ENCODE measurements around the gene FRMPD1. TPM values are rescaled to one million over a fixed set of nuclear protein-coding genes. Genes with fewer than 3 reads are reported as not detected.

Gene FRMPD1
- total RNA-seq, 4 donors from 2014 or later, result 0.04 to 0.18 TPM; not detected in 2

DNA sequence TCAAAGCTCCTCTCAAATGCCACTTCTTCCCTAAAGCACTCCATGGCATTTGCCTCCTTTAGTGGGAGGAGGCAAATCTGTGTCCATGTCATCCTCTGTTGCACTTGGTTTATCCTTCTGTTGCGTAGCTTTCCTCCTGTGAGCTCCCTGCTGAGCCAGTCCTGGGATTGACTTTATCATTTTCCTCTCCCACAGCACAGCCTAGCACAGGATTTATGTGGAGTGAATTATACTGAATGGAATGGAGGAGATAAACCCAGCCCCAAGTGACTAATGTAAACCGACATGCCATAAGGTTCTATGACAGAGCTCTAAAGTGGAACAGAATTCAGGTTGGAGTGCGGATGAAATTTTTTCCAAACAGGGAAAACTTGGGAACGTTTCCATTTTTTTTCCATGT lies 31.9 kb upstream of the FRMPD1 start:
- no peak overlapping the region for H3K27ac ChIP-seq
- no peaks in the 10 kb centered on the region for H3K36me3 ChIP-seq
- no peak overlapping the region for H3K4me3 ChIP-seq
- DNase-seq, result no peak
- no peaks in the 10 kb centered on the region for H3K27me3 ChIP-seq
- no peaks in the 10 kb centered on the region for H3K9me3 ChIP-seq
- TF ChIP-seq, protein P1, sequence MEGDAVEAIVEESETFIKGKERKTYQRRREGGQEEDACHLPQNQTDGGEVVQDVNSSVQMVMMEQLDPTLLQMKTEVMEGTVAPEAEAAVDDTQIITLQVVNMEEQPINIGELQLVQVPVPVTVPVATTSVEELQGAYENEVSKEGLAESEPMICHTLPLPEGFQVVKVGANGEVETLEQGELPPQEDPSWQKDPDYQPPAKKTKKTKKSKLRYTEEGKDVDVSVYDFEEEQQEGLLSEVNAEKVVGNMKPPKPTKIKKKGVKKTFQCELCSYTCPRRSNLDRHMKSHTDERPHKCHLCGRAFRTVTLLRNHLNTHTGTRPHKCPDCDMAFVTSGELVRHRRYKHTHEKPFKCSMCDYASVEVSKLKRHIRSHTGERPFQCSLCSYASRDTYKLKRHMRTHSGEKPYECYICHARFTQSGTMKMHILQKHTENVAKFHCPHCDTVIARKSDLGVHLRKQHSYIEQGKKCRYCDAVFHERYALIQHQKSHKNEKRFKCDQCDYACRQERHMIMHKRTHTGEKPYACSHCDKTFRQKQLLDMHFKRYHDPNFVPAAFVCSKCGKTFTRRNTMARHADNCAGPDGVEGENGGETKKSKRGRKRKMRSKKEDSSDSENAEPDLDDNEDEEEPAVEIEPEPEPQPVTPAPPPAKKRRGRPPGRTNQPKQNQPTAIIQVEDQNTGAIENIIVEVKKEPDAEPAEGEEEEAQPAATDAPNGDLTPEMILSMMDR (IDR thresholded peaks at IDR 0.05), result no peak
- no peak for TF ChIP-seq POLR2A (IDR thresholded peaks at IDR 0.05)
- WGBS, 2 donors, result 86 to 91% methylated on average over 4 of the region's 4 CpGs
- intact Hi-C loops (cut with DNase I), result no loop called here
- no peaks in the 10 kb centered on the region for H3K4me1 ChIP-seq

- H3K27ac ChIP-seq, result no peak overlapping the region
- DNase-seq, result no peak
- WGBS, 2 donors, result 83 to 86% methylated on average over 1 to 3 of the region's 3 CpGs
- no peak for TF ChIP-seq POLR2A (IDR thresholded peaks at IDR 0.05)
- TF ChIP-seq, protein P1 (IDR thresholded peaks at IDR 0.05), result no peak
- no peak overlapping the region for H3K4me3 ChIP-seq
- no peaks in the 10 kb centered on the region for H3K36me3 ChIP-seq
- H3K9me3 ChIP-seq, result no peaks in the 10 kb centered on the region
- no peaks in the 10 kb centered on the region for H3K4me1 ChIP-seq
- no peaks in the 10 kb centered on the region for H3K27me3 ChIP-seq
- intact Hi-C loops (cut with DNase I), result no loop called here
These were observed 30.9 kb upstream of the FRMPD1 start for GRCh38 chr9:37619806-37620205.

GRCh38 chr9:37620396-37620795 lies 30.4 kb upstream of the FRMPD1 start:
- DNase-seq, result no peak
- no peaks in the 10 kb centered on the region for H3K27me3 ChIP-seq
- H3K27ac ChIP-seq, result no peak overlapping the region
- no peaks in the 10 kb centered on the region for H3K36me3 ChIP-seq
- no peak for TF ChIP-seq POLR2A (IDR thresholded peaks at IDR 0.05)
- TF ChIP-seq, protein P1 (IDR thresholded peaks at IDR 0.05), result no peak
- no peaks in the 10 kb centered on the region for H3K9me3 ChIP-seq
- H3K4me1 ChIP-seq, result no peaks in the 10 kb centered on the region
- 82 to 83% methylated on average over 1 of the region's 1 CpG for WGBS, 2 donors
- no peak overlapping the region for H3K4me3 ChIP-seq
- intact Hi-C loops (cut with DNase I), result no loop called here

DNA sequence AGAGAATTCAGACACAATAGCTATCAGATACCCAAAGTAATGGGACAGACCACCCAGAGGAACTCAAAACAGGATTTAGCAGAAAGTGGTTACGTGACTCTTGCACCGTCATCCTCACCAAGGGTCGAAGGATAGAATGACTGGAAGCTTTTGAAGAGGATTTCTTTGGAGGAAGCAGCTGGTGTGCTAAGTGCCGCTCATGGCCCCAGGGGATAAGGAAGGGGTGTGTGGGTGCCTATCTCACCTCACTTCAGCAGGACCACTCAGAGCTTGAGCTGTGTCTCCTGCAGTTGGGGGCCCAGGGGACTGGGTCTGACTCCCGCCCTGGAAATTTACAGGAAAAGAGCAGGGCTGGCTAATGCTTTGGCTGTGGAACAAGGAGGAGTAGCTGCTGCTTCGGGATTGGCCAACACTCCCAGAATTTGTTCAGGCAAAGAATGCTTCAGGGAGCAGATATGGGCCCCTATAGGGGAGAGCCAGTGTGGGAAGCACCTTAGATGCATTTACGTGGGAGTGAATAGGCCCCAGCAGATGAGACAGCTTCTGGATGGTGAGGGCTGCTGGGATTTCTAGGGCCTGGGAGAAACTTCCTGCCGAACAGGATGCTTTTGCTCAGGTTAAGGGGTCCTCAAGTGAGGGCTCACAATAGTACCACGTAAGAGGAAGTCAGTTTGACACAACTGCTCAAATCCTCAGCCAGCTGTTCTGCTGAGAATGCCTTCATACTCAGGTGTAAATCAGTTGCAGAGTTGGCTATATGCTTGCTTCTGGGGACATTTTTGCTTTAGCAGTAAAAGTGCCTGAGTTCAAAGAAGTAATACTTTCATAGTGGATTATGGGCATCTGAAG lies 29.3 kb upstream of the FRMPD1 start:
- Histone ChIP-seq H3K4me3 (no peak overlapping the region), H3K4me1 (no peaks in the 10 kb centered on the region), H3K9me3 (no peaks in the 10 kb centered on the region), H3K36me3 (no peaks in the 10 kb centered on the region), H3K27ac (no peak overlapping the region), H3K27me3 (no peaks in the 10 kb centered on the region)
- DNase-seq, result no peak
- intact Hi-C loops (cut with DNase I), result no loop called here
- 60 to 77% methylated on average over 7 to 9 of the region's 9 CpGs for WGBS, 2 donors
- TF ChIP-seq, protein P1 (IDR thresholded peaks at IDR 0.05), result no peak
- no peak for TF ChIP-seq POLR2A (IDR thresholded peaks at IDR 0.05)

DNA sequence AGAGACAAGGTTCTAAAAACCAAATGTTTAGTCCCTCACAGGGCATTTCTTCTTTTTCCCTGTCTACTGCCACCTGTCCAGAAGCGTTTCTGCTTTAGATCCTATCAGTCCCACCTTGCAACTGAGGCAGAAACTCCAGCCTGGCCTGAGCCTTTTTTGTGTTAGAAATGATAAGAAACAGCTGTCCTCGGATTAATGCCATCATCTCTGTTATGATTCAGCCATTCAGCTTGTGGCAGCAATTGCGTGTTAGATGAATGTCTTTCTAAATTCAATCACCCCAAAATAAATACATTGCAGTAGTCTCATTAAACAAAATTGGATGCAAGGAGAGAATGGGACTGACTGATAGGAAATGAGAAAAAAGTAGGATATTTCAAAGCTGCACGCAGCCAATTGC lies 28.3 kb upstream of the FRMPD1 start:
- no peak overlapping the region for H3K27ac ChIP-seq
- DNase-seq, result no peak
- TF ChIP-seq POLR2A (IDR thresholded peaks at IDR 0.05), result no peak
- WGBS, 2 donors, result 69 to 71% methylated on average over 4 of the region's 4 CpGs
- intact Hi-C loops (cut with DNase I), result no loop called here
- no peaks in the 10 kb centered on the region for H3K4me1 ChIP-seq
- H3K27me3 ChIP-seq, result no peaks in the 10 kb centered on the region
- no peak overlapping the region for H3K4me3 ChIP-seq
- H3K36me3 ChIP-seq, result no peaks in the 10 kb centered on the region
- no peaks in the 10 kb centered on the region for H3K9me3 ChIP-seq
